Measurements from ENCODE around the gene MTNR1B.

Gene MTNR1B

DNA sequence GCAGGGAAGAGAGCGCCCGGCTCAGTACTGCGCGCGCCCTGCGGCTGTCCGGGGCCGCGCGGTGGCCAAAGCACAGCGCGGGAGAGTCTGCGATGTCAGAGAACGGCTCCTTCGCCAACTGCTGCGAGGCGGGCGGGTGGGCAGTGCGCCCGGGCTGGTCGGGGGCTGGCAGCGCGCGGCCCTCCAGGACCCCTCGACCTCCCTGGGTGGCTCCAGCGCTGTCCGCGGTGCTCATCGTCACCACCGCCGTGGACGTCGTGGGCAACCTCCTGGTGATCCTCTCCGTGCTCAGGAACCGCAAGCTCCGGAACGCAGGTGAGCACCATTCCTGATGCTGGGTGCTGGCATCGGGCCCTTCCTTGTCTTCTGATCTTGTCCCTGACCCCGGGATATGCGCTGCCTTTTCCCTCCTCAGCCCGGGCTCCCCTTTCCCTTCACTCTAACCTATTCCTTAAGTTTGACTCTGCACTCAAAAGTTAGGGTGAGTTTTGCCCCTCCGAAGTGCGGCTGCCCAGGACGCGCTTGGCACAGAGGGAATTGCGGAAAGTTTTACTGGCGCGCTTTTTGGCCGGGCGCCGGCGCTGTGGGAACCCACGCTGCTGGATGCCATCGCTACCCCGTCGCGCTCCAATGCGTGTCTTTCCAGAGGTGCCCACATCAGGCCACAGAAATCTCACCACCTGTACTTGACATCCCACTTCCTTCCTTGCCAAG is at the start of gene MTNR1B:
Gene MTNR1B, plus strand, starts transcription at position 18 of the 714 bp plus-strand sequence. Its CDS starts 75 bp downstream, at position 93.
- no peak for DNase-seq (ENCODE audit: low spot score)

DNA sequence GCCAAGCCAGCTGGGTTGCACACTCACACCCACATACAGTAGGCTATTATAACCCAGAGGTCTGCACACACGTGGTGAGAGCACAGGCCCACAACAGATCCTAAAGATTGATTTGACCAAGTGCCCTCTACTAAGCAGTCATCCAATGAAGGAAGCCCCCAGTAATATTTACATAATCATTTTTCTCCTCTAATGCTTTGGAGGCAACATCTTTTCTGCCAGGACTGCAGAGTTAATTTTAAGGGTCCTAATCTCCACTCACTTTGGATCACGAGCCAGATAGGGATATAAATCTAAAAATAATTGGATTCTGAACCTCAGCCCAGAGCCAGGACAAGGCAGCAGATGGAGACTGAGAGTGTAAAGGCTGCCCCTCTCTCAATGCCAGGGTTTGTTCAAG is 49.1 kb upstream of the MTNR1B start:
- DNase-seq (ENCODE audit: low spot score): no peak

DNA sequence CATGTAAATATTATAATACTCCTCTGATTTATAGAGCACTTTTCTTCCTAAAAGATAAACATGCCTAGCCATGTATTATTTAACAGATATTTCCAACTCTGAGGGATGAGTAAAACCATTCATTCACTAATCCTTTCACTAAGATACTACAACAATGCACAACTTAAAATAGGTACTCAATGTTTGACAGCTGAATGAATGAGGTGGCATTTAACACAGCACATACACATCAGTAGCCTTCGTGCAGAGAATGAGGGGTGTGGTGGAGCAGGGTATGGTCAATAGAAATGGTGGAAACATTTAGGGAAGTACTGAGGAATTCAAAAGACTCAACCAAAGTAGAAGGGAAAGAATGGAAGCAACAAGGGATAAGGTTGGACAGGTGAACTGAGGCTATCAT is 46.7 kb upstream of the MTNR1B start:
- no peak for DNase-seq (ENCODE audit: low spot score)

DNA sequence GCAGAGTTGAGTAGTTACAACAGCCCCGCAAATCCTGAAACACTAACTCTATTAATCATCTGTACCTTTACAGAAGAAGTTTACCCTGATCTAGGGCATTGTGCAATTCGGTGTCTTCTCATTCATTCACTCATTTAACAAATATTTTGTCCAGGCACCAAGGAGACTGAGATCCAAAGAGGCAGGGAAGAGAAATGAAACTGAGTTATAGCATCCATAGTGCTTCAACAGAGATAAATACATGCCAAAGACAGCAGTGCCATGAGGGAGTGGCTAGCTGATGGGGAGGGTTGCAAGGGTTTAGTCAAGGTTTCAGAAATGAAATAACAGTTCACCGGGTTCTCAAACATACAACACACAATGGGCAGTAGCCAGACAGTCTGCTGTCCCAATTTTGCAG is 40.2 kb upstream of the MTNR1B start:
- no peak for DNase-seq (ENCODE audit: low spot score)

DNA sequence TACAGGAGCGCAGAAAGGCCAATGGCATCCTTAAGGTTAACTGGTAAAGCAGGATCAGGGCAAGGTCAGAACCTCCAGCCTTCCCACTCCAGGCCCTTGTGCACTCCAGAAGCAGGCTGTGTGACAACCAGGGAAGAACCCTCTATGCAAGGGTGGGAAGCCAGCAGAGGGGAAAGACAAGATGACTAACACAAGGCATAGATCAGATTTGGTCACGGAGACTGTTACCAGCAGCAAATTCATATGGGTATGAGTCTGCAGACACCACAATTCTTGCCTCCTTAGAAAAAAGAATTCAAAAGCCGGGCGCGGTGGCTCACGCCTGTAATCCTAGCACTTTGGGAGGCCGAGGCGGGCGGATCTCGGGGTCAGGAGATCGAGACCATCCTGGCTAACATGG is 39.8 kb upstream of the MTNR1B start:
- no peak for DNase-seq (ENCODE audit: low spot score)

DNA sequence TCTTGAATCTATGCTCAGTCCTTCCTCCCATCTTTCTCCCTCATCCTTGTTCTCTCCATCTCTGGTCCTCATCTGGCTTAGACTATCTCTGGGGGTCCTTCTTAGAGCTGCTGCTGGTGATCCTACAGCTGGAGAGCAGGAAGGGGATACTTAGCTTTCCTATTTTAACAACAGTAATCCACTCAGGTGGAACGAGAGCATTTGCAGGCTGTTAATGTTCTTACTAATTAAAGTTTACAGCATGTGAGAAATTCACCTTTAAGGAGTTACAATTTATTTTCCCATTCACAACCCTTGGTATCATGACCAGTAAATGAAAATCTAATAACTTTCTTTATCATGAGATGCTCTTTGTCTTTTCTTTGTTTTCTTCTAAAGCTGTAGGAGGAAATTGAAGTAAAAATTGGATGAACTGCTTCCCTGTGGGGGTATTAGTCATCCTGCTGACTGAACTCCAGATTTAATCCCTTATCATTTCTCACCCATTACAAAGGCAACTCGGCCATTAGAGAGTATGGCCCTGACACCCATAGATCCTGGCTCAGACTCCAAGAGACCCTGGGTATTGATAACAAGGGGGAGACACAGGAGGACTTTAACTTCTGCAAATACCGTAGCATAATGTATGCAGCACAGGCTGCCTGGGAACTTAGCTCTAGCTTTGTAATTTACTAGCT is 37.6 kb upstream of the MTNR1B start:
- DNase-seq (ENCODE audit: low spot score): no peak

DNA sequence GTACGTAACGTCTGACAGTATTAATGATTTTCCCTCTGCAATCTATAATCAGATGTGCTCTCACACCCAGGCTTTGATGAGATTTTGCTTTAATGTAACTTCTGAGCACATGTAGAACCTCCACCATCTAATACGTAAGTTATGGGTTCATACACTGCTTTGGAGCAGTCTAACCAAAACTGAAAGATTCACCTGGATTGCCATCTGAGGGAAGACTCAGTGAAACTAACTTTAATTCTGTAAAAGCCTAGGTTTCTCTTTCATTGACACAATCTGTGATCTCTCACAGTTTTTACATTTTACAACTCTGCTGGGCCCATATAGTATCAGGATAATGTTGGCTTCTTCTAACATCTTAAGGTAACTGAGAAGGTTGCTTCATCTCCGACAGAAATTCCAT is 30.1 kb upstream of the MTNR1B start:
- DNase-seq (ENCODE audit: low spot score): no peak

DNA sequence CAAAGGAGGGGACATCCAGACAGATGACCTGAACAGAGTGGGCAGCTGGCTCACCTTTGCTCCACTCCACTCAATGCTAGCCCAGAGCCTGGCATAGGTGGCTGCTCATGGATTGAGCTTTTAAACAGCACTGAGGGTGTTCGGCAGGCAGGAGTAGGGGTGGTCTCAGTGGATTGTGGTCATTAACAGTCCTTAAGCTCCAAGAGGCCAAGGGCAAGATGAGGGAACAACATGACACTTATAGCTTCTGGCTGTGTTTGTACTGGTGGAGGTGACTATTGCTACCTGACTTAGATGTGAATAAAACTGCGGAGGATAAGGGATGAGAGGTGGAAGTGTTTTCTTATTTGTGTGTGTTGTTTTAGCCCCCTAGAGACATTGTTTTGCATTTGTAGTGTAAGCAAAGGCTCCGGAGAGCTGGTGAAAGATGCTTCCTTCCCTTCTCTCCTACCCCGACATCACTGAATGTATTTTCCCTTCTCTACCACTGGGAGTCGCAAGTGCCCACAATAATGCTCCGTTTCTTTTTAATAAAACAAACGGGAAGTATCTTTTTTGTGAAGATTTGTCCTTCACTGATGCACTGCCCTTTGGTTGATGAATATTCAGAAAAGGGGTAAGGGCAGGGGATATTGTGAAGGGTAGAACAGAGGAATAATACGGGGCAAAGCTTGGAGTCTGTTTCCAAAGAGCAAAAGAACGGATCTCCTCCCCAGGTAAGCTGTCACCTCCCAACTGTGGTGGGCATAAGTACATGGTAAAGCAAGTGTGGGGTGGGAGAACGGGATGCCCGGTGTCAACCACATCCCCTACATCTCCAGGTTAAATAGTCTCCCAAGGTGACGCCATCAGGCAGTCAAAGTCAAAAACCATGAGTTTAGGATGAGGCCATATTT is 27.5 kb upstream of the MTNR1B start:
- DNase-seq (ENCODE audit: low spot score): peak; percentile 52

DNA sequence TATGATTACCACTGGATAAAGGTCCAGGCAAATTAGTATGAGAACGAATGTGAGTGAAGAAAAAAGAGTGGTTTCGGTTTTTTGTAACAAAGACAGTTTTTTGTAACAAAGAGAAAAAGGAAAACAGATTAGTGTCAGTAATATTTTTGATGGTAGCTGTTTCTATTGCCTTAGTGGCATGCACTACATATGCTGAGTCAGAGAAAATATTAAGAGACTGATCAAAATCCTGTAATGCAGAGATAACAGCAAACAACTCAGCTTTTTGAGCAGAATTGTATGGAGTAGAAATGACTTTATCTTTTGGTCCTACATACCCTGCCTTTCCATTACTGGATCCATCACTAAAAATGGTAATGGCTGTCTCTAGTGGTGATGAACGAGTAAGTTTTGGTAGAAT is 22.7 kb upstream of the MTNR1B start:
- no peak for DNase-seq (ENCODE audit: low spot score)

DNA sequence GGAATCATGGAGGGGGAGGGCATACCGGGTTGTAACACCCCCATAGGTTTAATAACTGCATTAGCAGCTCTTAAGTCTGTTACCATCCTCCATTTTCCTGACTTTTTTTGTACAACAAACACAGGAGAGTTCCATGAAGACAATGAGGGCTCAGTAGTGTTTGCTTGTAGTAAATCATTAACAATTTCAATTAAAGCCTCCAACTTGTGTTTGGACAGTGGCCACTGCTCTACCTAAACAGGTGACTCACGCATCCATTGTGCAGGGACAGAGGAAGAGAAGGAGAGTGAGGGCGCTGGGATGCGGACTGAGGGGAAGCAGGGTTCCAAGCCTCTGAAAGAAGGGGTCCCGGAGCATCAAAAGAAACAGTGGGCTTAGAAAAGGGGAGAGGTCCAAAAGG is 21.3 kb upstream of the MTNR1B start:
- DNase-seq (ENCODE audit: low spot score): no peak

DNA sequence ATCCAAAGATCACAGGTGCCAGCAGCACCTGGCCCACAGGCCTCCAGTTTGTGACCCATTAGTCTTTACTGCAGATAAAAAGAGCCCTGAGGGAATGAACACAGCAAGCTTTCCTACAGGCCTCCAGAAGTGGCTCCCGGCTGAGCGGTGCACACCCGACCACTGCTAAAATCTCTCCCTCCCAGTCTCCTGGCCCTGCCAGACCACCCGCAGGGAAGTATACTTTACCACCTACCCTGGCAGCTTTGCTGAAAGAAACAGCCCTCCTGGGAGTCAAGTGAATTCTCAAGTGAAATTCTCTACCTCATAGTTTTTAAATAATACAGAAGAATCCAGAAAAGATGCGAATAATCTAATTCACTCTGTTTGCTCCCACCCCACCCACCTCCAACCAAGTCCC is 15.4 kb upstream of the MTNR1B start:
- no peak for DNase-seq (ENCODE audit: low spot score)

DNA sequence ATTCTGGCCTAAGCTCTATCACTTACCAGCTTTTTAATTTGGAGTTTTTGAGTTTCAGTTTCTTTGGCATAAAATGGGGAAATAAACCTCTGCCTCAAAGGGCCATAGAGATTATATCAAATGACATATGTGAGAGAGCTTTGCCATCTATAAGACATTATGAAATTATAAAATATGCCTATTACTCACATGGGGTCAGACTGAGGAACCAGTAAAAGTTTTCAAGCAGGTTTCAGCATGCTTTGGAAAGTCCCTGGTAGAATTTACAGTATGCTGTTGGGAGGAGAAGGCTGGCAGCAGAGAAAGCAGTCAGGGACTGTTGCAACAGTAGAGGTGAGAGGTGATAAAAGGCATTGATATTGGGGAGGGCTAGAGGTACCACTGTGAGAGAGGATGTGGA is 13.6 kb upstream of the MTNR1B start:
- DNase-seq (ENCODE audit: low spot score): no peak

DNA sequence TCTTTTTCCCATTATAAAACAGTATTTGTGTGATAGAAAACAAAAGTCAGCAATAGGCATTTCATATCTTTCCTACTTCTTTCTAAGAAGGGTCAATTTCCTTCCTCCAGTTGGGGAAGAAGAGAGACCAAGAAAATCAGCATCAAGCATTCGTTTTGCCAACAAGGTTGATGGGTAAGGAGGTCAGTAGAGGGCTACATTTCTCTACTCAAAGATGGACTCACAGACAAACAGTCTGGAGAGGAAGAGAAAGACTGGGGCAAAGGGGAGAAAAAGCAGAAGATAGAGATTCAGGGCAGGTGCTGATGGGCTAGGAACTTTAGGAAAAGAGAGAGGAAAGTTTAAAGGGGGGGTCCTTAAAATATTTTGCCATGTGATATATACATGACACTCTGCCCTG is 8.6 kb upstream of the MTNR1B start:
- no peak for DNase-seq (ENCODE audit: low spot score)

DNA sequence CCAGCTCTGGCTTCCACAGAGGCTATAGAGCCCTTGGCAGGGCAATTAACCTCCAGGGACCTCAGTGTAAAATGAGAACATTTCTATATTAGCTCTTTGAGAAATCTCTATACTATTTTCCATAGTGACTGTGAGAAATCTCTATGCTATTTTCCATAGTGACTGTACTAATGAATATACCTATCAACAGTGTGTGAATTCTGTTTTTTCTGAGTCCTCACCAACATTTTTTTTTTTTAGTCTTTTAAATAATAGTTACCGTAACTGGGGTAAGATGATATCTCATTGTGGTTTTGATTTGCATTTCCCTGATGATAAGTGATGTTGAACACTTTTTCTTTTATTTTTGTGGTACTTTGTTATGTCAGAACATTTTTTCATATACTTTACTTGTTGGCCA is 7.0 kb upstream of the MTNR1B start:
- no peak for DNase-seq (ENCODE audit: low spot score)

DNA sequence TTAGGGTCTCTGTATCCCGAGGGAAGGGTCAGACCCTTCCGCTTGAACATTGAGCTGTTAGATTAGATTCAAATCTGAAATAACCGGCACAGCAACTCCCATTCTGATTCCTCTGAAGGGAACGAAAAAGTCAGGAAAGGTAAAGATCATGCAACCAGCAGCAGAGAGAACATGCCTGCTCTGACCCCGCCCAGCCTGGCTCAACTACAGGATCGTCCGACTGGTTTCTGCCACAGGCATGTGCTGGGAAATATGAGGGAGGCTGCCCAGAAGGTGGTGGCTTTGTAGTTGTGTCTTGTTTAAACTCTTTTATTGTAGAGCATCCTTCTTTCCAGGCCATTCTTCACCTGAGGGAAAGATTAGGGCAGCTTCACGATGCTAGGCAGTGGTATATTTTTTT is 5.0 kb upstream of the MTNR1B start:
- DNase-seq (ENCODE audit: low spot score): no peak

DNA sequence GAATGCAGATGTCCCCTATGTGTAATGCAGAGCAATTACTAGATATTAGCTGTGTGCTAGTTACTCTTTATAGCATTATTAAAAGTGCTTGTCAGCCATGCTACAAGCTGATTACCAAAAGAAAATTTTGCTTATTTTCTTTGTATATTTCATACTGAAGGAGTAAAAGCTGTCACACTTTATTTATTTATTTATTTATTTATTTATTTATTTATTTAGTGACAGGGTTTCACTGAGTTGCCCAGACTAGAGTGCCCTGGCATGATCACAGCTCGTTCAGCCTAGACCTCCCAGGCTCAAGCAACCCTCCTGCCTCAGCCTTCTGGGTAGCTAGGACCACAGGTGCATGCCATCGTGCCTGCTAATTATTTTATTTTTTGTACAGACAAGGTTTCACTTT is 4.3 kb upstream of the MTNR1B start:
- DNase-seq (ENCODE audit: low spot score): no peak

DNA sequence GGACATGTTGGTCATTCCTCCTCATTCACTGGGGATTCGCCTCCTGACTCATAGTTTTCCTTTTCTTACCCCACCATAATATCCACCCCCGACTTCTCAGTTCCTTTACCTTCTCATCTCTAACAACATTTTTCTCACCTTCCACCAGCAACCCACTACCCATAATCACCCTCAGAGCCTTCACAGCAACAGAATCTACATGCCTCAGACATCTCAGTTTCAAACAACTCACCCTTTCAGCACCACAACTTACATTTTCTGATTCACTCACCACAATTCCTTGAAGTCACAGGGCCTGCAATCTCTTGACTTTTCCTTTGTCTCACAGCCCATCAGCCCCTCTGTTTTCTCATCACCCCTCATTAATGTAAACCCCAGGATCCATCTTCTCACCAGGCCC is 2.3 kb upstream of the MTNR1B start:
- DNase-seq (ENCODE audit: low spot score): no peak

DNA sequence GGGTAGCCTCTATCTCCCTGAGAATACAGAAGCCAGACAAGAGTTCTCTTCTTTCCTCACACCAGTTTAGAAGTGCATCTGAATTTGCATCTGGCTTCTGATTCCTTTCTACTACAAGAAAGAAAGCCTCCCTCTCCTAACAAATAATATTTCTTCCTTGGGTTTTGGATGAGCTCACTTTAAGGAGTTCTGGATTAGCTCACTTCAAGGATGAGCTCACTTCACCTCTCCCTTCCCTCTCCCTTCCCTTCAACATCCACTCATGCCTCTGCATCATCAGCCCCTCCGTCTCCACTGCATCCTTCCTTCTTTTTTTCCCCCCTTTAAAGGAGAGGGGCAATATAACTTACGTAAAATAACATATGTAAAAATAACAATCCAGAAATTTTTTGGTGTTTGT is 1.6 kb upstream of the MTNR1B start:
- no peak for DNase-seq (ENCODE audit: low spot score)

DNA sequence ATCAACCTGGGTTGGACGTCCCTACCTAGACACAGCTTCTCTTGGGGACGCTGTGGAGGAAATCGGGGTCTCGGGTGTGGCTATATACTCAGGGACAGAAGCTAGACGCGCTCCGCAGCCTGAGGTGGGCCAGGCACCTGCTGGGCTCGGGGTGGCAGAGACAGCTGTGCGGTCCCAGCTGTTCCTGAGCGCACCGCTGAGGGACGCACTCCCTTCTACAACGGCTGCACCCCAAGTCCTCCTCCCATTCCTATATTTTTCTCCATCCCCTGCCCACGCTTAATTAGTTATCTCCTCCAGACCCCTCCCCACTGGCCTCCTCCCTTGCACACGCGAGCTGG is 188 bp upstream of the MTNR1B start:
- no peak for DNase-seq (ENCODE audit: low spot score)

DNA sequence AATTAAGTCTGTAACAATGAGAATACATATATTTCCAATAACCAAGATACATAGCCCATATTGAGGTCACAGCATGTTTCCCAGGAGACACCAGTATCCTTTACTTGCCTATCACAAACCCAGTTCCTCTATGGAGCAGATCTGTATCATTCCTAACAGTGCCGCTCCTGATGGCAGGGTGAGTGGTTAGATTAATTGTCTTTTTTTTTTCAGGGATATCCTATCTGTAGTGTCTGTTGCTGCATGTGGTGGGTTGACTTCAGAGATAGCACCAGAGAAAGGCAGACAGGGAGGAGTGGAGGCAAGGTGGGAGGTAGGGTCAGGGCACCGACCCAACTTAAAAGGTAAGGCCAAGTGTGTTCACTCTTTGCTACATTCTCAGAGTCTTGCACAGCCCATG is 2.8 kb downstream of the MTNR1B start:
- DNase-seq (ENCODE audit: low spot score): no peak

DNA sequence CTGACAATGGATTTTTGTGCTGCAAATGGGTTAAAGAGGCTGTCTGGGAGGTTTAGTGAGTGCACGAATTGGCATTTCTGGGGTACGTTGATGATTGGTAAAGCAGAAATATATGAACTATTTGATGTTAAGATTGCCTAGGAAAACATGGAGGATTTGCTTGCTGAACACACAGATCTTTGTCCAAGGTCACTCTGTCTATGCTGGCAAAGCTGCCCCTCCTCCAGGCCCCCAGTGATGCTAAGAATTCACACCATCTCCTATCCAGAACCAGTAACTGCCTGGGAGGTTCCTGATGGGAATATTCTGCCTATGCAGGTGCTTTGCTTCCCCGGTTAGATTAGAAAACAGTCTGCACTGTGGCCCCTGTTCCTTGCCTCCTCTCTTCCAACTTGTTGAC is 5.8 kb downstream of the MTNR1B start:
- DNase-seq (ENCODE audit: low spot score): no peak

DNA sequence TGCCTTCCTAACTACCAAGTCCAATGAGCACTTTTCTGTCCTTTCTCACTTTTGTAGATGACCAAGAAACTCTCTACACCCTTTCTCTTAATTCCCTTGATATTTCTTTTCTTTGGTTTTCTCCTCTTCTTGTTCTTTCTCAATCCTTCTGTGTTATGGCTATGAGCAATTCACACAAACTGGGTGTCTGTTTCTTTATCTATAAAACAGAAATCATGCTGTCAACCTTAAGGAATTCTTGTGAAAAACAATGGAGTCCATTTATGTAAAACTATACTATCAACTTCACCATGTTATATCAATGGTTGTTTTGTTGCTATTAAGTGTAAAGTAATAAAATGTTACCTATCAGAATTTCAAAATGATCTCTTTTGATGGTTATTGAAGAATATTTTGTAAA is 7.2 kb downstream of the MTNR1B start:
- DNase-seq (ENCODE audit: low spot score): no peak

DNA sequence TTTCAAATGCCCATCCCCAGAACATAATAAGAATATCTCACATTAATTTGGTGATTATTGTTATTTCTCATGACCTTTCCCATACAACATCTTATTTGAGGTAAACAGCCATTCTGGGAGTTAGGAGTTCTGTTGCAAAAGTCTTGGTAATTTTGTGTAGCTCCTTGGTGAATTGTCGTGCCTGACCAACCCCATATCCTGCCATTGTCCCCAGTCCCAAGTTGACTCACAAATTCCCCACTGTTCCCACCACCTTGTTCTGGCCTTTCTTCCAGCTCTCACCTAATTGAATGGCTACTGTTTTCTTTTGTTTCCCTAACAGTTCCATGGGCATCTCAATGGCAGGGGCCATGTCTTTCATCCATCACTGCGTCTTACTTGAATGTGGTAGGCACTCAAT is 8.0 kb downstream of the MTNR1B start:
- no peak for DNase-seq (ENCODE audit: low spot score)

Measured in D341Med (cell line).